CD8-positive, alpha-beta memory T cell (primary cell): ENCODE measurements around the gene GNB2. TPM values are rescaled to one million over a fixed set of nuclear protein-coding genes. Genes with fewer than 3 reads are reported as not detected.
"Not testable (repeated sequence)": the region's sequence is repeated elsewhere in the genome, so short reads cannot be mapped to it uniquely, and the experiment has no call there.

Source experiments
- CTCF ChIA-PET: fragments of 350-600 bp; sonication (Branson Sonifier 250); formaldehyde crosslinking; loops from one replicate; lab custom pipeline; 2021; ENCODE audit warnings: antibody characterized with exemption; lab: Charles Lee
- POLR2A ChIA-PET: fragments of 350-600 bp; sonication (Branson Sonifier 250); formaldehyde crosslinking; loops from one replicate; lab custom pipeline; 2021; ENCODE audit warnings: antibody characterized with exemption; lab: Charles Lee
- DNase-seq, 5 donors: peaks; one replicate each; pipeline versions ENCODE4 v3.0.0 to v3.0.0-alpha.2; 2020 to 2022; ENCODE audit warnings: mixed read lengths in 1 of 5
- H3K27ac ChIP-seq: one replicate; pipeline ENCODE4 v1.7.0; 2013; ENCODE audit warnings: low read depth, mild to moderate bottlenecking, low read length, moderate library complexity
- H3K27me3 ChIP-seq: 2 replicates; pipeline ENCODE4 v1.7.0; 2013; ENCODE audit warnings: low read length, mild to moderate bottlenecking; ENCODE audit not compliant: insufficient read depth, poor library complexity, severe bottlenecking
- H3K36me3 ChIP-seq: 2 replicates; pipeline ENCODE4 v1.7.0; 2013; ENCODE audit warnings: mild to moderate bottlenecking, low read length, moderate library complexity; ENCODE audit not compliant: insufficient read depth
- H3K4me1 ChIP-seq: 2 replicates; pipeline ENCODE4 v1.7.0; 2013; ENCODE audit warnings: mild to moderate bottlenecking, low read length, moderate library complexity; ENCODE audit not compliant: insufficient read depth
- H3K4me3 ChIP-seq: 2 replicates; pipeline ENCODE4 v1.7.0; 2013; ENCODE audit warnings: mild to moderate bottlenecking, low read length
- H3K9me3 ChIP-seq: 2 replicates; pipeline ENCODE4 v1.7.0; 2013; ENCODE audit warnings: mild to moderate bottlenecking, low read length
- H3K27ac Mint-ChIP-seq, 8 donors: one replicate each; pipeline ENCODE4 v1.8.0; 2020 to 2021; ENCODE audit warnings: mixed read lengths in 8 of 8, mild to moderate bottlenecking in 6 of 8, inconsistent platforms in 3 of 8, moderate library complexity in 3 of 8
- H3K27me3 Mint-ChIP-seq, 2 donors: one replicate each; pipeline ENCODE4 v1.8.0; 2020 to 2021; ENCODE audit warnings: mixed read lengths in 2 of 2, mild to moderate bottlenecking in 1 of 2, moderate library complexity in 1 of 2
- H3K36me3 Mint-ChIP-seq, 3 donors: one replicate each; pipeline ENCODE4 v1.8.0; 2020 to 2021; ENCODE audit warnings: mixed read lengths in 3 of 3, inconsistent platforms in 1 of 3, mild to moderate bottlenecking in 1 of 3
- H3K4me1 Mint-ChIP-seq, 3 donors: one replicate each; pipeline ENCODE4 v1.8.0; 2020 to 2021; ENCODE audit warnings: mixed read lengths in 3 of 3, inconsistent platforms in 1 of 3, mild to moderate bottlenecking in 1 of 3
- H3K4me3 Mint-ChIP-seq, 7 donors: one replicate each; pipeline ENCODE4 v1.8.0; 2020 to 2021; ENCODE audit warnings: mixed read lengths in 7 of 7, mild to moderate bottlenecking in 6 of 7, moderate library complexity in 4 of 7, inconsistent platforms in 2 of 7
- H3K9me3 Mint-ChIP-seq, 5 donors: one replicate each; pipeline ENCODE4 v1.8.0; 2020 to 2022; ENCODE audit warnings: mixed read lengths in 5 of 5, mild to moderate bottlenecking in 3 of 5, moderate library complexity in 2 of 5, inconsistent platforms in 1 of 5
- polyA plus RNA-seq: library from polyadenylated mRNA; unstranded; fragments of 300-500 nt; fragmentation: Illumina TruSeq; gene quantifications from one replicate; pipeline ENCODE4 v1.2.3, GENCODE V29; 2021
- total RNA-seq, 2 experiments: library from RNA; stranded (reverse); gene quantifications; one replicate each; pipeline ENCODE4 v1.2.3, GENCODE V29; 2021

Gene GNB2
- total and polyA plus RNA-seq, 3 experiments from 2014 or later = 62.9 to 262 (median 253) TPM

GRCh38 chr7:100696123-100696521 lies 22.6 kb downstream of the GNB2 start:
- ChIA-PET POLR2A (interaction anchor here (1.2 kb wide), 1 partner anchor 10 kb away, joined by 4 read pairs; the partner anchor contains the start of gene POP7), CTCF (interaction anchor here (1.3 to 9.0 kb wide), 4 partner anchors 8 to 133 kb away, joined by 3 to 120 read pairs (median 48); partner anchors contain the start of gene POP7)
- Histone ChIP-seq H3K4me3 (no peak overlapping the region), H3K36me3 (no peaks in the 10 kb centered on the region), H3K27me3 (no peaks in the 10 kb centered on the region), H3K4me1 (peaks cover 23% of the 10 kb centered on the region), H3K27ac (no peak overlapping the region), H3K9me3 (no peaks in the 10 kb centered on the region)
- peaks cover 6 to 7% of the 10 kb centered on the region in 2 donors for H3K27me3 Mint-ChIP-seq
- peaks cover 27 to 31% (median 30%) of the 10 kb centered on the region in 3 donors for H3K4me1 Mint-ChIP-seq
- no peaks in the 10 kb centered on the region for H3K9me3 Mint-ChIP-seq
- H3K27ac Mint-ChIP-seq = peak overlapping the region in 3 of 8 donors; percentile 51 to 92 (median 76)
- peak overlapping the region in 5 of 7 donors; percentile 8 to 89 (median 56) for H3K4me3 Mint-ChIP-seq
- peaks cover 0 to 12% (median 0%) of the 10 kb centered on the region in 3 donors for H3K36me3 Mint-ChIP-seq
- DNase-seq = no peak

- POLR2A ChIA-PET = no interaction called here
- no peak for DNase-seq
- peak overlapping the region in 1 of 7 donors; percentile 24 for H3K4me3 Mint-ChIP-seq
- Histone ChIP-seq H3K27ac (no peak overlapping the region), H3K9me3 (no peaks in the 10 kb centered on the region), H3K4me1 (no peaks in the 10 kb centered on the region), H3K36me3 (no peaks in the 10 kb centered on the region), H3K4me3 (no peak overlapping the region), H3K27me3 (no peaks in the 10 kb centered on the region)
- H3K27me3 Mint-ChIP-seq = peaks cover 7 to 8% of the 10 kb centered on the region in 2 donors
- no peaks in the 10 kb centered on the region for H3K9me3 Mint-ChIP-seq
- H3K36me3 Mint-ChIP-seq = no peaks in the 10 kb centered on the region
- H3K4me1 Mint-ChIP-seq = peaks cover 7 to 10% (median 10%) of the 10 kb centered on the region in 3 donors
- peak overlapping the region in 1 of 8 donors; percentile 82 for H3K27ac Mint-ChIP-seq
- CTCF ChIA-PET = no interaction called here
Measured at GRCh38 chr7:100699018-100699417, 25.5 kb downstream of the GNB2 start.

GRCh38 chr7:100701089-100701488 lies 27.5 kb downstream of the GNB2 start:
- Mint-ChIP-seq H3K4me3 (peak overlapping the region in 1 of 7 donors; percentile 2), H3K27ac (peak overlapping the region in 1 of 8 donors; percentile 12)
- H3K9me3 Mint-ChIP-seq, DNase-seq, H3K4me1 ChIP-seq, H3K4me3 ChIP-seq, H3K36me3 ChIP-seq, H3K4me1 Mint-ChIP-seq, POLR2A ChIA-PET, H3K27ac ChIP-seq, H3K9me3 ChIP-seq, H3K27me3 ChIP-seq, H3K36me3 Mint-ChIP-seq, H3K27me3 Mint-ChIP-seq: not testable (repeated sequence)
- CTCF ChIA-PET = interaction anchor here (0.9 to 9.0 kb wide), 5 partner anchors 8 to 151 kb away, joined by 3 to 120 read pairs (median 4); partner anchors contain the start of genes FBXO24, GIGYF1, LRCH4 and SLC12A9

GRCh38 chr7:100705320-100705752 lies 31.8 kb downstream of the GNB2 start:
- Mint-ChIP-seq H3K27ac (peak overlapping the region in 7 of 8 donors; percentile 86 to 97 (median 94)), H3K4me3 (peak overlapping the region; percentile 88 to 98 (median 96)), H3K9me3 (no peaks in the 10 kb centered on the region), H3K27me3 (peaks cover 2 to 4% of the 10 kb centered on the region in 2 donors), H3K4me1 (peaks cover 12 to 19% (median 15%) of the 10 kb centered on the region in 3 donors), H3K36me3 (peaks cover 0 to 11% (median 0%) of the 10 kb centered on the region in 3 donors)
- Histone ChIP-seq H3K9me3 (no peaks in the 10 kb centered on the region), H3K27me3 (no peaks in the 10 kb centered on the region), H3K4me1 (peaks cover 14% of the 10 kb centered on the region), H3K36me3 (no peaks in the 10 kb centered on the region), H3K27ac (peak overlapping the region; percentile 81), H3K4me3 (peak overlapping the region; percentile 93)
- POLR2A ChIA-PET = interaction anchor here (0.6 to 2.0 kb wide), 18 partner anchors 8 to 630 kb away, joined by 3 to 19 read pairs (median 4); partner anchors contain the start of genes FBXO24, GIGYF1, LRCH4 and MEPCE
- CTCF ChIA-PET = interaction anchor here (0.8 to 9.0 kb wide), 51 partner anchors 11 to 515 kb away, joined by 3 to 120 read pairs (median 5); partner anchors contain the start of genes EPO, GIGYF1, GNB2 and MOSPD3
- peak; percentile 64 to 82 (median 69) for DNase-seq

GRCh38 chr7:100705753-100706671 lies 32.5 kb downstream of the GNB2 start, which contains the start of gene POP7:
Gene POP7, plus strand, starts transcription at chr7:100706121. Its CDS starts 710 bp downstream, at chr7:100706831.
- ChIA-PET POLR2A (interaction anchor here (0.6 to 2.0 kb wide), 19 partner anchors 9 to 312 kb away, joined by 3 to 19 read pairs (median 4); partner anchors contain the start of genes FBXO24, GIGYF1, LRCH4 and MEPCE), CTCF (interaction anchor here (0.7 to 9.0 kb wide), 51 partner anchors 10 to 516 kb away, joined by 3 to 120 read pairs (median 5); partner anchors contain the start of genes EPO, FBXO24, GIGYF1 and GNB2)
- H3K27ac ChIP-seq = peak within 1 kb of the TSS; percentile 81
- no peaks in the 10 kb centered on the region for H3K27me3 ChIP-seq
- no peaks in the 10 kb centered on the region for H3K9me3 ChIP-seq
- peak; percentile 96 to 99 (median 98) for DNase-seq
- peaks cover 14% of the 10 kb centered on the region for H3K4me1 ChIP-seq
- H3K27ac Mint-ChIP-seq = peak within 1 kb of the TSS; percentile 86 to 97 (median 94)
- peaks cover 12 to 19% (median 15%) of the 10 kb centered on the region in 3 donors for H3K4me1 Mint-ChIP-seq
- H3K4me3 Mint-ChIP-seq = peak within 1 kb of the TSS; percentile 88 to 98 (median 96)
- H3K9me3 Mint-ChIP-seq = no peaks in the 10 kb centered on the region
- H3K36me3 ChIP-seq = no peaks in the 10 kb centered on the region
- peaks cover 0 to 11% (median 0%) of the 10 kb centered on the region in 3 donors for H3K36me3 Mint-ChIP-seq
- H3K4me3 ChIP-seq = peak within 1 kb of the TSS; percentile 93
- peaks cover 2 to 3% of the 10 kb centered on the region in 2 donors for H3K27me3 Mint-ChIP-seq

GRCh38 chr7:100706672-100707311 lies 33.3 kb downstream of the GNB2 start:
- ChIA-PET POLR2A (interaction anchor here (0.9 to 2.0 kb wide), 4 partner anchors 14 to 311 kb away, joined by 3 to 16 read pairs (median 6); partner anchors contain the start of genes GIGYF1 and MOSPD3), CTCF (interaction anchor here (0.7 to 9.0 kb wide), 8 partner anchors 13 to 231 kb away, joined by 3 to 120 read pairs (median 8); partner anchors contain the start of genes EPO and GIGYF1)
- no peaks in the 10 kb centered on the region for H3K9me3 Mint-ChIP-seq
- DNase-seq = no peak
- peaks cover 0 to 2% of the 10 kb centered on the region in 2 donors for H3K27me3 Mint-ChIP-seq
- peak overlapping the region; percentile 81 for H3K27ac ChIP-seq
- H3K27ac Mint-ChIP-seq = peak overlapping the region; percentile 63 to 97 (median 90)
- peaks cover 0 to 11% (median 0%) of the 10 kb centered on the region in 3 donors for H3K36me3 Mint-ChIP-seq
- H3K4me3 Mint-ChIP-seq = peak overlapping the region; percentile 88 to 98 (median 96)
- H3K27me3 ChIP-seq = no peaks in the 10 kb centered on the region
- peaks cover 12 to 19% (median 15%) of the 10 kb centered on the region in 3 donors for H3K4me1 Mint-ChIP-seq
- H3K9me3 ChIP-seq = no peaks in the 10 kb centered on the region
- H3K4me1 ChIP-seq = peaks cover 14% of the 10 kb centered on the region
- no peaks in the 10 kb centered on the region for H3K36me3 ChIP-seq
- peak overlapping the region; percentile 93 for H3K4me3 ChIP-seq

GRCh38 chr7:100708395-100708794 lies 34.9 kb downstream of the GNB2 start:
- peaks cover 14% of the 10 kb centered on the region for H3K4me1 ChIP-seq
- Mint-ChIP-seq H3K9me3 (no peaks in the 10 kb centered on the region), H3K4me3 (peak overlapping the region in 3 of 7 donors; percentile 53 to 73 (median 58)), H3K4me1 (peaks cover 12 to 19% (median 15%) of the 10 kb centered on the region in 3 donors), H3K36me3 (peaks cover 0 to 11% (median 0%) of the 10 kb centered on the region in 3 donors), H3K27ac (peak overlapping the region in 1 of 8 donors; percentile 41), H3K27me3 (peaks cover 0 to 2% of the 10 kb centered on the region in 2 donors)
- H3K27me3 ChIP-seq = no peaks in the 10 kb centered on the region
- no peak for DNase-seq
- H3K36me3 ChIP-seq = no peaks in the 10 kb centered on the region
- CTCF ChIA-PET = interaction anchor here (1.0 to 9.0 kb wide), 2 partner anchors 16 to 144 kb away, joined by 3 to 120 read pairs; partner anchors contain the start of gene GIGYF1
- H3K9me3 ChIP-seq = no peaks in the 10 kb centered on the region
- POLR2A ChIA-PET = interaction anchor here (0.6 to 1.0 kb wide), 2 partner anchors 60 to 280 kb away, joined by 3 to 7 read pairs; partner anchors contain the start of gene ZCWPW1
- H3K27ac ChIP-seq = no peak overlapping the region
- no peak overlapping the region for H3K4me3 ChIP-seq
